Thyroid gland (tissue), 4 donors: ENCODE results near the gene DUSP7. TPM values are rescaled to one million over a fixed set of nuclear protein-coding genes. Genes with fewer than 3 reads are reported as not detected.

Experiments used
- DNase-seq, 2 donors: peaks; one replicate each; pipeline ENCODE4 v3.0.0-alpha.2; 2019
- H3K27ac ChIP-seq, 3 donors: fragments of 200-600 bp; sonication (generic); 1 replicate in 2 of 3; 2 replicates in 1 of 3; pipeline ENCODE4 v1.5.1; 2016 to 2019; ENCODE audit warnings: mild to moderate bottlenecking in 1 of 3, moderate library complexity in 1 of 3
- H3K27me3 ChIP-seq: fragments of 200-600 bp; sonication (generic); one replicate; pipeline ENCODE4 v1.5.1; 2019
- H3K36me3 ChIP-seq, 2 donors: fragments of 200-600 bp; sonication (generic); one replicate each; pipeline ENCODE4 v1.5.1; 2016 to 2019
- H3K4me1 ChIP-seq, 2 donors: fragments of 200-600 bp; sonication (generic); one replicate each; pipeline ENCODE4 v1.5.1; 2017 to 2019
- H3K4me3 ChIP-seq, 3 donors: fragments of 200-600 bp; sonication (generic); replicated peaks in 1 of 3; 1 replicate in 2 of 3; 2 replicates in 1 of 3; pipeline ENCODE4 v1.5.1; 2016; ENCODE audit warnings: mild to moderate bottlenecking in 1 of 3
- H3K9me3 ChIP-seq: fragments of 200-600 bp; sonication (generic); one replicate; pipeline ENCODE4 v1.5.1; 2017
- POLR2A ChIP-seq, 2 donors: fragments of 450-650 bp; IDR thresholded peaks; one replicate each; pipeline ENCODE4 v1.6.1; 2017; ENCODE audit warnings: antibody characterized with exemption in 2 of 2, mild to moderate bottlenecking in 2 of 2, moderate library complexity in 1 of 2
- WGBS, 2 donors: methylation state at CpG; one replicate each; pipeline ENCODE4 v1.1.5; 2017; 5-methylcytosine and 5-hydroxymethylcytosine counted together
- intact Hi-C: fragments of 100-400 bp; cut with DNase I; formaldehyde crosslinking; loops from one replicate; pipeline ENCODE4 v1.15.1; 2023
- total RNA-seq, 4 donors: library from RNA; depleted of rRNA; stranded (reverse); fragments of >200 nt; gene quantifications; one replicate each; pipeline ENCODE4 v1.2.3, GENCODE V29; 2016
- TF ChIP-seq, protein P1 (sequence below), 6 experiments: fragments of 200-600 bp in 3 of 6; fragments of 450-650 bp in 3 of 6; sonication (generic) in 3 of 6; IDR thresholded peaks; one replicate each; pipeline ENCODE4 v1.5.1; 2016 to 2019; ENCODE audit warnings: antibody characterized with exemption in 6 of 6, mild to moderate bottlenecking in 2 of 6, inconsistent platforms in 1 of 6, moderate library complexity in 1 of 6

The DUSP7 gene
- total RNA-seq, 4 donors from 2014 or later = 6.9 to 10.6 (median 10.4) TPM

DNA sequence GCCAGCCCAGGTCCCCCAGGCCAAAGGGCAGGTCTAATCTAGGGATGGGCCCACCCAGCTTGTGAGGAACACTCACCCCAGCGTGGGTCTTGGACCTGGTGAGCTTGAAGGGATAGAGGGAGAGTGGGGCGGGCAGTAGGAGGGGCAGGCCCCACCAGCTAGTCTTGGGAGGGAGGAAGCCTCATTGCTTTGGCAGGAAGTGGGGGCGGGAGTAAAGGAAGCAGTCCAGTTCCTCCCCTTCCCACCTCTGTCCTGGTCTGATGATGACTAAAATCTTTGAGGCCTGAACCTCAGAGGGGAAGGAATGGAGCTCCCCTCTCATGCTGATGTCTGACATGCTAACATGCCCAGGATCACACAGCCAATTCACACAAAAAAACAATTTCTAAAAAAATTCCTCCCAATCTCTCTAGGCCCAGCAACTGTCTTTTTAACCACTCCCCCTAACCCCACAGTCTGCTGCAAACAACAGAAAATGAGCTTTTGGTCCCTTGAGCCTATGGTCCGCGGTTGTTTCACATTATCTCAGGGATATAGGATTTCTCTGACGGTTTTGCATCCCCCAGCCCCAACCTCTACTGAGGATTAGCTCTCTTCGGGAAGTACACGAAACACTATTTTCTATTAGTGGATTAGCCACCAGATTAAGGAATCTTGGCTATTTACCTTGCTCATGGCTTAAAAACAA is 30.7 kb upstream of the DUSP7 start:
- intact Hi-C loops = no loop called here
- WGBS, 2 donors = 83 to 85% methylated on average over 8 of the region's 8 CpGs
- H3K4me3 ChIP-seq = no peak overlapping the region
- no peak for TF ChIP-seq POLR2A (IDR thresholded peaks at IDR 0.05)
- TF ChIP-seq, protein P1, sequence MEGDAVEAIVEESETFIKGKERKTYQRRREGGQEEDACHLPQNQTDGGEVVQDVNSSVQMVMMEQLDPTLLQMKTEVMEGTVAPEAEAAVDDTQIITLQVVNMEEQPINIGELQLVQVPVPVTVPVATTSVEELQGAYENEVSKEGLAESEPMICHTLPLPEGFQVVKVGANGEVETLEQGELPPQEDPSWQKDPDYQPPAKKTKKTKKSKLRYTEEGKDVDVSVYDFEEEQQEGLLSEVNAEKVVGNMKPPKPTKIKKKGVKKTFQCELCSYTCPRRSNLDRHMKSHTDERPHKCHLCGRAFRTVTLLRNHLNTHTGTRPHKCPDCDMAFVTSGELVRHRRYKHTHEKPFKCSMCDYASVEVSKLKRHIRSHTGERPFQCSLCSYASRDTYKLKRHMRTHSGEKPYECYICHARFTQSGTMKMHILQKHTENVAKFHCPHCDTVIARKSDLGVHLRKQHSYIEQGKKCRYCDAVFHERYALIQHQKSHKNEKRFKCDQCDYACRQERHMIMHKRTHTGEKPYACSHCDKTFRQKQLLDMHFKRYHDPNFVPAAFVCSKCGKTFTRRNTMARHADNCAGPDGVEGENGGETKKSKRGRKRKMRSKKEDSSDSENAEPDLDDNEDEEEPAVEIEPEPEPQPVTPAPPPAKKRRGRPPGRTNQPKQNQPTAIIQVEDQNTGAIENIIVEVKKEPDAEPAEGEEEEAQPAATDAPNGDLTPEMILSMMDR (IDR thresholded peaks at IDR 0.05) = no peak
- no peaks in the 10 kb centered on the region for H3K36me3 ChIP-seq
- H3K9me3 ChIP-seq = no peaks in the 10 kb centered on the region
- peak overlapping the region in 2 of 3 donors; percentile 7 to 11 for H3K27ac ChIP-seq
- H3K27me3 ChIP-seq = no peaks in the 10 kb centered on the region
- DNase-seq = no peak
- peaks cover 23 to 54% of the 10 kb centered on the region in 2 donors for H3K4me1 ChIP-seq

DNA sequence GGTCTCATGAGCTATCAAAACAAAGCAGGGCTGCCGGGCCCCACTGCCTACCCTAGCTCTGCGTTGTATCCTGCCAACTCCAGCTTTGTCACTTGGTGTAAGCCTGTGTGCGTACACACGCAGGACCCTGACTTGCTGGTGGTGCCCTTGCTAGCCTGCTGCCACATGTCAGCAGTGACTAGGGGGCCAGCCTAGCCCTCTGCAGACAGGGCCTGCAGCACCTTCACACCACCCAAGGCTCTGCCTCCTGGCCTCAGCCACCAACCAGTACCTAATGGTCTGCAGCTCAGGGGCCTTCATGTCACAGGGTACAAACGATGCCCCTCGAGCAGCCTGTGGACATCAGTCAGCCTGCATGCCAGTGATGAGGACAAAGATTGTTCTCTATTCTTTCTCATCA is 30.1 kb upstream of the DUSP7 start:
- DNase-seq = no peak
- H3K27me3 ChIP-seq = no peaks in the 10 kb centered on the region
- 86 to 92% methylated on average over 6 of the region's 6 CpGs for WGBS, 2 donors
- peaks cover 23 to 47% of the 10 kb centered on the region in 2 donors for H3K4me1 ChIP-seq
- no peak overlapping the region for H3K4me3 ChIP-seq
- no peaks in the 10 kb centered on the region for H3K36me3 ChIP-seq
- no peaks in the 10 kb centered on the region for H3K9me3 ChIP-seq
- intact Hi-C loops = no loop called here
- H3K27ac ChIP-seq = peak overlapping the region in 1 of 3 donors; percentile 11
- TF ChIP-seq POLR2A (IDR thresholded peaks at IDR 0.05) = no peak
- TF ChIP-seq, protein P1 (IDR thresholded peaks at IDR 0.05) = no peak

DNA sequence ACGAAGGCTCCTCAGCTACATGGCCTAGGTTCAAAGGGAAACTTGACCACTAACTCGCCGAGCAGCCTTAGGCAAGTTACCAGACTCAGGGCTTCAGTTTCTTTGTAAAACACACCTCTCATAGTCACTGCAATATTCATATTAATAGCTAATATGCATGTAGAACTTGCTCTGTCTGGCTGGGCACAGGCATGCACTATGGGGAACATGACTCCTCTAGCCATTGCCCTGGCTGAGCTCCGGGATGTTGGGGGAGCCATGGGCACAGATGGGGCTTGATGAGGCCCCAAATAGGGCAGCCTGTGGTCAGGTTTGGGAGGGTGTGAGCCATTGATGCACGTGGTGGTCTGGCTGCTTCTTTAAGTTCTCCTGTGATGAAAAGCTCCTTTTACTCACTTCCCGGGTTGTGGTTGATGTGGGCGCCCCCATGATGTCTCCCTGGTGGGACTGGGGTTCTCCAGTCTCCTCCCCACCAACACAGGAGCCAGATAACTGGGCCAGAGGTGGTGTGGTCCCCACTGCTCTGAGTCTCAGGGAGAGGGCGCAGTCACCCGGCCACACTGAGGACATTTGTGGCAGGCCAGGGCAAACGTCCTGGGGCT is 29.4 kb upstream of the DUSP7 start:
- Histone ChIP-seq H3K9me3 (no peaks in the 10 kb centered on the region), H3K4me3 (no peak overlapping the region), H3K4me1 (peaks cover 20 to 40% of the 10 kb centered on the region in 2 donors), H3K36me3 (no peaks in the 10 kb centered on the region), H3K27ac (no peak overlapping the region), H3K27me3 (no peaks in the 10 kb centered on the region)
- intact Hi-C loops = no loop called here
- no peak for DNase-seq
- WGBS, 2 donors = 86 to 89% methylated on average over 6 to 10 of the region's 10 CpGs
- TF ChIP-seq POLR2A (IDR thresholded peaks at IDR 0.05) = no peak
- TF ChIP-seq, protein P1 (IDR thresholded peaks at IDR 0.05) = no peak

DNA sequence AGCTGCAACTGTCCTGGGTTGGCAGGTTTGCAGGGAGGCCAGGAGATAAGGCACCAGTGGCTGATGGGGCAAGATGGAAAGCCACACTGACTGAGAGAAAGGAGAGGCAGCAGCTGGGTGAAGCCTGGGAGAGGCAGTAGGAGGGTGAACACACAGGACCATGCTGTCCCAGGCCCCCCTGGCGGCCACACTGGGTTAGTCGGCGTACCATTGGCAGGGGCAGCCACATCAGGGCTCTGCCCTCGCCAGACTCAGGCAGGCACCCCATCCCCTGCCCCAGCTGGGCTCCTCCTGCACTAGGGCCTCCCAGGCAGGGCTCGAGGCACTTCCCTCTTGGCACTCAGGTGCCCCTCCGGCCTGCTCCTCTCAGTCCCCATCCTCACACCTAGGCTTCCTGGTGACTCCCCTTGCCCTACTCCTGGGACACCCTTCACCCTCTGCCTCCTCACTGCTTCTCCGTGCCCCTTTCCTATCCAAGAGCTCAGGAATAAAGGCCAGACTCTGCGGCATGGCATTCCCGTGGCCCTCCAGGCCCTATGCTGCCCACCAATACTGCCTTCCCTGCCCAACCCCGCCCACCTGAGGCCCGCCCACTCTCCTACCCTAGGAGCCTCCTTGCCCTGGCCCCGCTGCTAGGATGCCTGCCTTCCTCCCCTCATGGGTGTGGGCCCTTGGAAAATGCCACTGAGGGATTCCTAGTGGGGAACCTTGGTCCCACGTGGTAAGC is 28.7 kb upstream of the DUSP7 start:
- Histone ChIP-seq H3K36me3 (no peaks in the 10 kb centered on the region), H3K9me3 (no peaks in the 10 kb centered on the region), H3K4me1 (peaks cover 13 to 34% of the 10 kb centered on the region in 2 donors), H3K27me3 (no peaks in the 10 kb centered on the region), H3K4me3 (no peak overlapping the region), H3K27ac (no peak overlapping the region)
- no peak for DNase-seq
- TF ChIP-seq, protein P1 (IDR thresholded peaks at IDR 0.05) = no peak
- no peak for TF ChIP-seq POLR2A (IDR thresholded peaks at IDR 0.05)
- WGBS, 2 donors = 91 to 92% methylated on average over 13 of the region's 13 CpGs
- intact Hi-C loops = no loop called here
